H1 (cell line): ENCODE measurements around the gene EYA2. TPM values are rescaled to one million over a fixed set of nuclear protein-coding genes. Genes with fewer than 3 reads are reported as not detected.
"Not testable (repeated sequence)": the region's sequence is repeated elsewhere in the genome, so short reads cannot be mapped to it uniquely, and the experiment has no call there.

Source experiments
- CTCF ChIA-PET: fragments of 300-600 bp; sonication (Branson Sonifier 250); formaldehyde crosslinking; loops from one replicate; lab custom pipeline; 2021; ENCODE audit not compliant: partially characterized antibody; lab: Charles Lee
- POLR2A ChIA-PET: fragments of 300-600 bp; sonication (Branson Sonifier 250); formaldehyde crosslinking; loops from one replicate; lab custom pipeline; 2021; ENCODE audit warnings: inconsistent platforms; ENCODE audit not compliant: partially characterized antibody; lab: Charles Lee
- DNase-seq, 2 experiments: peaks; one replicate each; pipeline versions ENCODE4 v3.0.0 to v3.0.0-alpha.2; 2010 to 2022; ENCODE audit warnings: low spot score in 2 of 2, low read depth in 1 of 2, mixed read lengths in 1 of 2
- FAIRE-seq: peaks from 2 replicates; lab custom pipeline; 2011; peaks lifted over from hg19 to GRCh38; lab: Jason Lieb, UNC
- H2AFZ ChIP-seq: 2 replicates; pipeline ENCODE4 v1.8.1; 2012; ENCODE audit warnings: low read length, inconsistent platforms
- H2AK5ac ChIP-seq: 2 replicates; pipeline ENCODE4 v1.6.1; 2013; ENCODE audit warnings: low read depth, low read length
- H2BK120ac ChIP-seq: replicated peaks from 2 replicates; pipeline ENCODE3; 2013; ENCODE audit warnings: low read depth, low read length, inconsistent platforms
- H2BK12ac ChIP-seq: 2 replicates; pipeline ENCODE4 v1.6.1; 2013; ENCODE audit warnings: low read depth, low read length
- H2BK15ac ChIP-seq: 2 replicates; pipeline ENCODE4 v1.6.1; 2013; ENCODE audit warnings: low read length
- H2BK20ac ChIP-seq: 2 replicates; pipeline ENCODE4 v1.6.1; 2013; ENCODE audit warnings: low read length
- H2BK5ac ChIP-seq: 2 replicates; pipeline ENCODE4 v1.6.1; 2013; ENCODE audit warnings: low read depth, low read length
- H3K14ac ChIP-seq: 2 replicates; pipeline ENCODE4 v1.6.1; 2013; ENCODE audit warnings: inconsistent platforms; ENCODE audit not compliant: insufficient read length
- H3K18ac ChIP-seq: 2 replicates; pipeline ENCODE4 v1.6.1; 2013; ENCODE audit warnings: low read length; ENCODE audit errors: extremely low read depth
- H3K23ac ChIP-seq: 2 replicates; pipeline ENCODE4 v1.6.1; 2013; ENCODE audit warnings: inconsistent platforms; ENCODE audit not compliant: insufficient read length
- H3K23me2 ChIP-seq: 2 replicates; pipeline ENCODE4 v1.6.1; 2013; ENCODE audit warnings: low read depth, low read length
- H3K27ac ChIP-seq: 2 replicates; pipeline ENCODE4 v1.6.1; 2011; ENCODE audit warnings: low read depth, low read length, inconsistent platforms
- H3K27me3 ChIP-seq, 4 experiments: replicated peaks in 1 of 4; 1 replicate in 1 of 4; 2 replicates in 3 of 4; pipeline versions ENCODE4 v1.6.1 to v1.8.1; 2011 to 2013; ENCODE audit warnings: low read length in 3 of 4, mild to moderate bottlenecking in 3 of 4, inconsistent platforms in 2 of 4, mixed read lengths in 2 of 4, moderate library complexity in 1 of 4; ENCODE audit not compliant: control insufficient read depth in 3 of 4, insufficient read depth in 3 of 4; ENCODE audit errors: extremely low read depth in 1 of 4
- H3K36me3 ChIP-seq, 4 experiments: 2 replicates each; pipeline versions ENCODE4 v1.6.1 to v1.8.1; 2011 to 2013; ENCODE audit warnings: mild to moderate bottlenecking in 4 of 4, low read length in 3 of 4, moderate library complexity in 2 of 4, control low read depth in 1 of 4, inconsistent platforms in 1 of 4; ENCODE audit not compliant: insufficient read depth in 4 of 4, control insufficient read depth in 2 of 4
- H3K4ac ChIP-seq: replicated peaks from 2 replicates; pipeline ENCODE3; 2013; ENCODE audit warnings: low read length, low read depth, mixed read lengths, inconsistent platforms; ENCODE audit not compliant: insufficient read length
- H3K4me1 ChIP-seq, 4 experiments: replicated peaks in 1 of 4; 1 replicate in 1 of 4; 2 replicates in 3 of 4; pipeline versions ENCODE4 v1.6.1 to v1.8.1; 2011 to 2013; ENCODE audit warnings: low read length in 3 of 4, inconsistent platforms in 2 of 4, mixed read lengths in 1 of 4; ENCODE audit not compliant: insufficient read depth in 4 of 4, control insufficient read depth in 3 of 4
- H3K4me2 ChIP-seq, 2 experiments: 2 replicates each; pipeline versions ENCODE4 v1.6.1 to v1.8.1; 2011 to 2013; ENCODE audit warnings: low read depth in 2 of 2, low read length in 2 of 2, control low read depth in 1 of 2, inconsistent platforms in 1 of 2, mild to moderate bottlenecking in 1 of 2; ENCODE audit not compliant: insufficient read depth in 1 of 2
- H3K4me3 ChIP-seq, 4 experiments: fragments of 200-600, 300-600 bp in 1 of 4; sonication (generic), shearing (Covaris generic), sonication (Bioruptor Twin) in 1 of 4; 2 replicates each; pipeline versions ENCODE4 v1.5.1 to v1.8.1; 2011 to 2016; ENCODE audit warnings: low read length in 4 of 4, low read depth in 3 of 4, control low read depth in 2 of 4, inconsistent platforms in 2 of 4, mild to moderate bottlenecking in 2 of 4, mixed read lengths in 1 of 4, moderate library complexity in 1 of 4; ENCODE audit not compliant: insufficient read depth in 2 of 4; ENCODE audit errors: extremely low read depth in 1 of 4
- H3K56ac ChIP-seq: replicated peaks from 2 replicates; pipeline ENCODE3; 2013; ENCODE audit warnings: low read depth, mild to moderate bottlenecking, mixed read lengths, low read length, inconsistent platforms; ENCODE audit not compliant: insufficient read length
- H3K79me1 ChIP-seq: 2 replicates; pipeline ENCODE4 v1.6.1; 2013; ENCODE audit warnings: low read depth, low read length, control low read depth
- H3K79me2 ChIP-seq, 2 experiments: 2 replicates each; pipeline versions ENCODE4 v1.6.1 to v1.8.1; 2012 to 2013; ENCODE audit warnings: low read length in 2 of 2, mild to moderate bottlenecking in 2 of 2, inconsistent platforms in 1 of 2; ENCODE audit not compliant: insufficient read depth in 2 of 2, control insufficient read depth in 1 of 2
- H3K9ac ChIP-seq, 4 experiments: replicated peaks in 1 of 4; 1 replicate in 1 of 4; 2 replicates in 3 of 4; pipeline versions ENCODE4 v1.6.1 to v1.8.1; 2011 to 2013; ENCODE audit warnings: low read depth in 3 of 4, low read length in 3 of 4, control low read depth in 2 of 4, mild to moderate bottlenecking in 2 of 4, moderate library complexity in 2 of 4, inconsistent platforms in 1 of 4; ENCODE audit errors: extremely low read depth in 1 of 4
- H3K9me3 ChIP-seq, 2 experiments: 2 replicates each; pipeline versions ENCODE4 v1.6.1 to v1.8.1; 2012 to 2013; ENCODE audit warnings: mild to moderate bottlenecking in 2 of 2, moderate library complexity in 2 of 2, control low read depth in 1 of 2, inconsistent platforms in 1 of 2, low read depth in 1 of 2, low read length in 1 of 2, mixed read lengths in 1 of 2; ENCODE audit not compliant: insufficient read depth in 2 of 2
- H4K20me1 ChIP-seq, 2 experiments: replicated peaks in 1 of 2; 2 replicates each; pipeline versions ENCODE3 to v1.8.1; 2011 to 2013; ENCODE audit warnings: inconsistent platforms in 2 of 2, low read length in 2 of 2, mild to moderate bottlenecking in 1 of 2; ENCODE audit not compliant: insufficient read depth in 2 of 2, control insufficient read depth in 1 of 2
- H4K5ac ChIP-seq: 2 replicates; pipeline ENCODE4 v1.6.1; 2013; ENCODE audit warnings: low read length, low read depth, mixed read lengths, inconsistent platforms; ENCODE audit not compliant: insufficient read length
- H4K8ac ChIP-seq: 2 replicates; pipeline ENCODE4 v1.8.0; 2013; ENCODE audit warnings: mild to moderate bottlenecking, moderate library complexity, low read length, inconsistent platforms; ENCODE audit not compliant: insufficient read depth; ENCODE audit errors: extremely low read depth
- H4K91ac ChIP-seq: replicated peaks from 2 replicates; pipeline ENCODE3; 2013; ENCODE audit warnings: low read length, mixed read lengths, inconsistent platforms; ENCODE audit not compliant: insufficient read length
- WGBS, 2 experiments: shearing (Covaris generic) in 1 of 2; methylation state at CpG; one replicate each; pipeline versions ENCODE4 v1.1.6 to v1.1.7; 2013 to 2015; ENCODE audit warnings: low lambda C conversion rate in 2 of 2, mixed read lengths in 2 of 2, inconsistent platforms in 1 of 2, low coverage in 1 of 2, missing lambda C conversion rate in 1 of 2; ENCODE audit not compliant: insufficient replicate concordance in 2 of 2, insufficient coverage in 1 of 2, insufficient read length in 1 of 2; ENCODE audit errors: extremely low coverage in 1 of 2, missing lambda C conversion rate in 1 of 2; 5-methylcytosine and 5-hydroxymethylcytosine counted together
- polyA plus RNA-seq, 7 experiments: library from polyadenylated mRNA; depleted of rRNA in 3 of 7; stranded (reverse) in 5 of 7; unstranded in 2 of 7; fragments of >200 nt in 5 of 7; fragments of 200-250 nt in 2 of 7; gene quantifications; 1 replicate in 5 of 7; 2 replicates in 1 of 7; 4 replicates in 1 of 7; pipeline versions ENCODE4 v1.2.1 to v1.2.3, GENCODE V29; 2011 to 2013; ENCODE audit warnings: missing spikeins in 2 of 7, mixed read lengths in 2 of 7
- total RNA-seq: library from RNA; stranded (reverse); fragmentation: NEBNext Ultra II Directional; extraction: Animal tissue kit (Norgen Biotek cat#: 25700); gene quantifications from 2 replicates; pipeline ENCODE4 v1.2.1, GENCODE V29; 2021

Gene EYA2
- total and polyA plus RNA-seq, 2 of the 8 experiments (the other 6 are each of a cell fraction or from before 2014, with no cell fraction given), result 1.6 to 1.7 TPM

DNA sequence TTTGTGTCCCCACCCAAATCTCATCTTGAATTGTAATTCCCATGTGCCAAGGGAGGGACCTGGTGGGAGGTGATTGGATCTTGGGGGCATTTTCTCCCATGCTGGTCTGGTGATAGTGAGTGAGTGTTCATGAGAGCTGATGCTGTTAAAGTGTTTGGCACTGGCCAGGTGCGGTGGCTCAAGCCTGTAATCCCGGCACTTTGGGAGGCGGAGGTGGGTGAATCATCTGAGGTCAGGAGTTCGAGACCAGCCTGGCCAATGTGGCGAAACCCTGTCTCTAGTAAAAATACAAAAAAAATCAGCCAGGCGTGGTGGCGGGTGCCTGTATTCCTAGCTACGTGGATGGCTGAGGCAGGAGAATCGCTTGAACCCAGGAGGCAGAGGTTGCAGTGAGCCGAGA lies 37.8 kb downstream of the EYA2 start:
- not testable (repeated sequence) for H3K9ac ChIP-seq, H3K9me3 ChIP-seq
- CTCF ChIA-PET, result interaction anchor here (0.5 to 1.2 kb wide), 3 partner anchors 38 to 191 kb away, joined by 3 to 4 read pairs (median 3); no protein-coding TSS in a partner anchor

More for the DNA sequence above, 37.8 kb downstream of the EYA2 start:
- H3K23ac ChIP-seq, DNase-seq, FAIRE-seq, H3K4ac ChIP-seq, H3K23me2 ChIP-seq, H3K4me2 ChIP-seq, POLR2A ChIA-PET, H4K5ac ChIP-seq, H3K4me3 ChIP-seq, H3K36me3 ChIP-seq, H3K4me1 ChIP-seq, H2AK5ac ChIP-seq, H3K27me3 ChIP-seq, H2BK15ac ChIP-seq, H2BK12ac ChIP-seq, H2AFZ ChIP-seq, H3K27ac ChIP-seq, H4K8ac ChIP-seq, H4K91ac ChIP-seq, H3K14ac ChIP-seq, H3K56ac ChIP-seq, H2BK120ac ChIP-seq, H3K79me2 ChIP-seq, H2BK5ac ChIP-seq, H4K20me1 ChIP-seq, H2BK20ac ChIP-seq, H3K18ac ChIP-seq, H3K79me1 ChIP-seq: not testable (repeated sequence)
- WGBS, 2 experiments, result 90% methylated on average over 10 of the region's 10 CpGs; no CpG with 5 or more reads in 1 of the 2 experiments
